ENCODE data around the gene DCBLD1.

The DCBLD1 gene

GRCh38 chr6:117498159-117498558 is 15.7 kb downstream of the DCBLD1 start:
- H3K27ac Mint-ChIP-seq: no peak overlapping the region
- no peaks in the 10 kb centered on the region for H3K9me3 Mint-ChIP-seq
- peaks cover 0 to 8% of the 10 kb centered on the region in 2 donors for H3K4me1 Mint-ChIP-seq
- no peaks in the 10 kb centered on the region for H3K36me3 Mint-ChIP-seq
- peaks cover 0 to 8% of the 10 kb centered on the region in 2 donors for H3K27me3 Mint-ChIP-seq
- peak in 1 of 2 donors; percentile 50 for ATAC-seq (replicated peaks)
- H3K4me3 Mint-ChIP-seq: no peak overlapping the region
- DNase-seq: no peak

GRCh38 chr6:117501722-117502121 is 19.2 kb downstream of the DCBLD1 start:
- no peak for ATAC-seq (replicated peaks)
- Mint-ChIP-seq H3K36me3 (no peaks in the 10 kb centered on the region), H3K27ac (no peak overlapping the region), H3K4me3 (no peak overlapping the region), H3K27me3 (peaks cover 0 to 8% of the 10 kb centered on the region in 2 donors), H3K4me1 (peaks cover 0 to 8% of the 10 kb centered on the region in 2 donors), H3K9me3 (no peaks in the 10 kb centered on the region)
- DNase-seq: no peak

- H3K27ac Mint-ChIP-seq: no peak overlapping the region
- DNase-seq (no peak), ATAC-seq (replicated peaks) (no peak)
- peaks cover 0 to 8% of the 10 kb centered on the region in 2 donors for H3K4me1 Mint-ChIP-seq
- peaks cover 0 to 8% of the 10 kb centered on the region in 2 donors for H3K27me3 Mint-ChIP-seq
- no peaks in the 10 kb centered on the region for H3K9me3 Mint-ChIP-seq
- no peak overlapping the region for H3K4me3 Mint-ChIP-seq
- no peaks in the 10 kb centered on the region for H3K36me3 Mint-ChIP-seq
These were observed 20.1 kb downstream of the DCBLD1 start for GRCh38 chr6:117502580-117502979.

- Mint-ChIP-seq H3K27ac (no peak overlapping the region), H3K4me1 (peaks cover 0 to 4% of the 10 kb centered on the region in 2 donors), H3K36me3 (no peaks in the 10 kb centered on the region), H3K27me3 (peaks cover 0 to 8% of the 10 kb centered on the region in 2 donors), H3K4me3 (no peak overlapping the region), H3K9me3 (no peaks in the 10 kb centered on the region)
- DNase-seq (no peak), ATAC-seq (replicated peaks) (no peak)
These were observed 20.7 kb downstream of the DCBLD1 start for GRCh38 chr6:117503211-117503610.

- no peak overlapping the region for H3K27ac Mint-ChIP-seq
- H3K4me1 Mint-ChIP-seq: no peaks in the 10 kb centered on the region
- no peaks in the 10 kb centered on the region for H3K9me3 Mint-ChIP-seq
- peaks cover 11% of the 10 kb centered on the region in 2 donors for H3K27me3 Mint-ChIP-seq
- ATAC-seq (replicated peaks) (no peak), DNase-seq (no peak)
- no peak overlapping the region for H3K4me3 Mint-ChIP-seq
- no peaks in the 10 kb centered on the region for H3K36me3 Mint-ChIP-seq
These were observed 22.1 kb downstream of the DCBLD1 start for GRCh38 chr6:117504478-117505144.

- Mint-ChIP-seq H3K9me3 (no peaks in the 10 kb centered on the region), H3K4me3 (no peak overlapping the region), H3K36me3 (no peaks in the 10 kb centered on the region), H3K27ac (no peak overlapping the region), H3K27me3 (peaks cover 15 to 16% of the 10 kb centered on the region in 2 donors), H3K4me1 (no peaks in the 10 kb centered on the region)
- ATAC-seq (replicated peaks) (no peak), DNase-seq (no peak)
These were observed 22.8 kb downstream of the DCBLD1 start for GRCh38 chr6:117505311-117505710.

- Mint-ChIP-seq H3K4me3 (no peak overlapping the region), H3K27ac (no peak overlapping the region), H3K4me1 (no peaks in the 10 kb centered on the region), H3K36me3 (no peaks in the 10 kb centered on the region), H3K27me3 (peaks cover 15 to 16% of the 10 kb centered on the region in 2 donors), H3K9me3 (no peaks in the 10 kb centered on the region)
- no peak for ATAC-seq (replicated peaks)
- DNase-seq: no peak
These were observed 23.8 kb downstream of the DCBLD1 start for GRCh38 chr6:117506180-117506835.

GRCh38 chr6:117506907-117507306 is 24.4 kb downstream of the DCBLD1 start:
- ATAC-seq (replicated peaks) (no peak), DNase-seq (no peak)
- Mint-ChIP-seq H3K4me3 (no peak overlapping the region), H3K4me1 (no peaks in the 10 kb centered on the region), H3K27me3 (peaks cover 15 to 16% of the 10 kb centered on the region in 2 donors), H3K27ac (no peak overlapping the region), H3K36me3 (no peaks in the 10 kb centered on the region), H3K9me3 (no peaks in the 10 kb centered on the region)

GRCh38 chr6:117508450-117508971 is 26.0 kb downstream of the DCBLD1 start:
- DNase-seq: no peak
- H3K4me1 Mint-ChIP-seq: no peaks in the 10 kb centered on the region
- no peak overlapping the region for H3K4me3 Mint-ChIP-seq
- H3K27me3 Mint-ChIP-seq: peaks cover 16 to 19% of the 10 kb centered on the region in 2 donors
- H3K36me3 Mint-ChIP-seq: no peaks in the 10 kb centered on the region
- no peaks in the 10 kb centered on the region for H3K9me3 Mint-ChIP-seq
- ATAC-seq (replicated peaks): no peak
- H3K27ac Mint-ChIP-seq: no peak overlapping the region

GRCh38 chr6:117509021-117509420 is 26.5 kb downstream of the DCBLD1 start:
- Mint-ChIP-seq H3K27ac (no peak overlapping the region), H3K4me3 (no peak overlapping the region), H3K27me3 (peaks cover 16 to 19% of the 10 kb centered on the region in 2 donors), H3K36me3 (no peaks in the 10 kb centered on the region), H3K9me3 (no peaks in the 10 kb centered on the region), H3K4me1 (no peaks in the 10 kb centered on the region)
- no peak for DNase-seq
- ATAC-seq (replicated peaks): no peak

- DNase-seq: no peak
- H3K27me3 Mint-ChIP-seq: peaks cover 21 to 26% of the 10 kb centered on the region in 2 donors
- no peaks in the 10 kb centered on the region for H3K4me1 Mint-ChIP-seq
- H3K27ac Mint-ChIP-seq: no peak overlapping the region
- ATAC-seq (replicated peaks): no peak
- no peak overlapping the region for H3K4me3 Mint-ChIP-seq
- no peaks in the 10 kb centered on the region for H3K36me3 Mint-ChIP-seq
- H3K9me3 Mint-ChIP-seq: peaks cover 0 to 4% of the 10 kb centered on the region in 2 donors
These were observed 29.8 kb downstream of the DCBLD1 start for GRCh38 chr6:117512056-117512828.

GRCh38 chr6:117512987-117513573 is 30.6 kb downstream of the DCBLD1 start:
- Mint-ChIP-seq H3K9me3 (peaks cover 2 to 5% of the 10 kb centered on the region in 2 donors), H3K36me3 (no peaks in the 10 kb centered on the region), H3K27me3 (peaks cover 21 to 31% of the 10 kb centered on the region in 2 donors), H3K27ac (no peak overlapping the region), H3K4me3 (no peak overlapping the region), H3K4me1 (no peaks in the 10 kb centered on the region)
- DNase-seq (no peak), ATAC-seq (replicated peaks) (no peak)

- no peaks in the 10 kb centered on the region for H3K36me3 Mint-ChIP-seq
- ATAC-seq (replicated peaks) (no peak), DNase-seq (no peak)
These were observed 31.4 kb downstream of the DCBLD1 start for GRCh38 chr6:117513778-117514365.

GRCh38 chr6:117514655-117515054 is 32.2 kb downstream of the DCBLD1 start:
- H3K27ac Mint-ChIP-seq: no peak overlapping the region
- ATAC-seq (replicated peaks): no peak
- H3K36me3 Mint-ChIP-seq: no peaks in the 10 kb centered on the region
- peaks cover 4 to 8% of the 10 kb centered on the region in 2 donors for H3K9me3 Mint-ChIP-seq
- H3K4me3 Mint-ChIP-seq: no peak overlapping the region
- no peaks in the 10 kb centered on the region for H3K4me1 Mint-ChIP-seq
- peaks cover 18 to 19% of the 10 kb centered on the region in 2 donors for H3K27me3 Mint-ChIP-seq
- no peak for DNase-seq

More at GRCh38 chr6:117513778-117514365, 31.4 kb downstream of the DCBLD1 start:
- H3K9me3 Mint-ChIP-seq: peaks cover 4 to 8% of the 10 kb centered on the region in 2 donors
- H3K27ac Mint-ChIP-seq: no peak overlapping the region
- no peaks in the 10 kb centered on the region for H3K4me1 Mint-ChIP-seq
- no peak overlapping the region for H3K4me3 Mint-ChIP-seq
- H3K27me3 Mint-ChIP-seq: peaks cover 21 to 27% of the 10 kb centered on the region in 2 donors

Data from stimulated activated naive B cell treated with anti-CD40 and anti-IgM and Interleukin-4, amounts not matched to agents 10 μg/mL and 1 μg/mL and 100 μg/mL, for 72 hours (primary cell).